K562 (cell line): ENCODE data around the gene OR5J2. TPM values are rescaled to one million over a fixed set of nuclear protein-coding genes. Genes with fewer than 3 reads are reported as not detected.

ENCODE experiments used
- ATAC-seq: fragments of 200-7000 bp; cut with Tn5 transposase; 3 replicates; pipeline ENCODE4 v1.9.1; 2020; ENCODE audit warnings: moderate library complexity
- BruUV-seq: library from RNA; stranded (reverse); fragments of 400-500 nt; replicated peaks from 2 replicates; lab custom pipeline; 2021; lab: Mats Ljungman, UMichigan
- CTCF ChIA-PET: fragments of 300-600 bp; formaldehyde crosslinking; extraction: SDS; loops from one replicate; lab custom pipeline; 2021; ENCODE audit warnings: low intra/inter-chr PET ratio; lab: Yijun Ruan, JAX
- POLR2A ChIA-PET: fragments of 300-600, 350-650 bp; sonication (Branson Sonifier 250); formaldehyde crosslinking; extraction: SDS; loops from one replicate; lab custom pipeline; 2021; ENCODE audit warnings: antibody characterized with exemption, inconsistent platforms; lab: Yijun Ruan, JAX
- DNase-seq, 4 experiments: peaks; one replicate each; pipeline versions ENCODE4 v3.0.0 to v3.0.0-alpha.2; 2011 to 2018; ENCODE audit warnings: low spot score in 3 of 4, mixed read lengths in 3 of 4; ENCODE audit errors: extremely low read depth in 1 of 4
- FAIRE-seq: peaks from 2 replicates; lab custom pipeline; 2011; peaks lifted over from hg19 to GRCh38; lab: Jason Lieb, UNC
- H2AFZ ChIP-seq: 2 replicates; pipeline ENCODE4 v1.6.0; 2011; ENCODE audit warnings: low read depth, low read length, control low read depth, inconsistent platforms
- H3K27ac ChIP-seq: fragments of 200-600 bp; 3 replicates; pipeline ENCODE4 v1.8.0; 2011; ENCODE audit warnings: low read depth, mild to moderate bottlenecking, control low read depth, inconsistent platforms, low read length, moderate library complexity, mixed read lengths; ENCODE audit errors: extremely low read depth
- H3K27me3 ChIP-seq, 2 experiments: fragments of 300-600 bp in 1 of 2; 2 replicates in 1 of 2; 3 replicates in 1 of 2; pipeline versions ENCODE4 v1.6.0 to v1.8.0; 2011; ENCODE audit warnings: inconsistent platforms in 2 of 2, low read length in 2 of 2, mild to moderate bottlenecking in 1 of 2, mixed read lengths in 1 of 2, moderate library complexity in 1 of 2; ENCODE audit not compliant: control insufficient read depth in 2 of 2, insufficient read depth in 2 of 2
- H3K36me3 ChIP-seq: fragments of 300-600 bp; 3 replicates; pipeline ENCODE4 v1.8.0; 2011; ENCODE audit warnings: mild to moderate bottlenecking, low read length, inconsistent platforms; ENCODE audit not compliant: control insufficient read depth, insufficient read depth
- H3K4me1 ChIP-seq, 2 experiments: fragments of 200-600 bp in 1 of 2; replicated peaks in 1 of 2; 2 replicates in 1 of 2; 3 replicates in 1 of 2; pipeline versions ENCODE4 v1.5.1 to v1.8.0; 2011; ENCODE audit warnings: inconsistent platforms in 2 of 2, low read length in 2 of 2, mild to moderate bottlenecking in 1 of 2, mixed read lengths in 1 of 2, moderate library complexity in 1 of 2; ENCODE audit not compliant: control insufficient read depth in 2 of 2, insufficient read depth in 2 of 2
- H3K4me2 ChIP-seq: 2 replicates; pipeline ENCODE4 v1.6.1; 2011; ENCODE audit warnings: low read length, control low read depth, inconsistent platforms, mixed read lengths; ENCODE audit not compliant: insufficient read depth
- H3K4me3 ChIP-seq: fragments of 200-600 bp; sonication (generic), shearing (Covaris generic); 2 replicates; pipeline ENCODE4 v1.5.1; 2016; ENCODE audit warnings: control low read depth, inconsistent platforms
- H3K79me2 ChIP-seq: fragments of 200-600 bp; 3 replicates; pipeline ENCODE4 v1.8.0; 2011; ENCODE audit warnings: low read length, inconsistent platforms; ENCODE audit not compliant: control insufficient read depth, insufficient read depth
- H3K9ac ChIP-seq, 2 experiments: 2 replicates each; pipeline versions ENCODE4 v1.6.0 to v1.6.1; 2011; ENCODE audit warnings: low read depth in 2 of 2, low read length in 2 of 2, control low read depth in 1 of 2, inconsistent platforms in 1 of 2, mild to moderate bottlenecking in 1 of 2, mixed read lengths in 1 of 2; ENCODE audit not compliant: insufficient read depth in 1 of 2
- H3K9me1 ChIP-seq: one replicate; pipeline ENCODE4 v1.6.0; 2011; ENCODE audit warnings: inconsistent platforms, mild to moderate bottlenecking, low read length, moderate library complexity; ENCODE audit not compliant: control insufficient read depth, insufficient read depth
- H3K9me3 ChIP-seq: replicated peaks from 2 replicates; pipeline ENCODE4 v1.5.1; 2011; ENCODE audit warnings: low read depth, low read length, inconsistent platforms; ENCODE audit not compliant: control insufficient read depth, insufficient read depth
- H4K20me1 ChIP-seq: replicated peaks from 2 replicates; pipeline ENCODE4 v1.6.1; 2011; ENCODE audit warnings: low read length, inconsistent platforms, mixed read lengths; ENCODE audit not compliant: control insufficient read depth, insufficient read depth
- CHD2 ChIP-seq: IDR thresholded peaks from 2 replicates; pipeline ENCODE4 v1.6.1; 2011; ENCODE audit warnings: low read depth, low read length
- EHMT2 ChIP-seq: fragments of 450-650 bp; IDR thresholded peaks from 2 replicates; pipeline ENCODE4 v1.6.1; 2018; ENCODE audit warnings: antibody characterized with exemption
- RAD21 ChIP-seq, 2 experiments: fragments of 250-450 bp in 1 of 2; fragments of 450-650 bp in 1 of 2; sonication (Bioruptor Pico) in 1 of 2; formaldehyde crosslinking in 1 of 2; IDR thresholded peaks in 1 of 2; conservative IDR thresholded peaks in 1 of 2; 2 replicates each; pipeline versions ENCODE4 v1.4.0 to v1.8.0; 2020 to 2022; ENCODE audit warnings: mild to moderate bottlenecking in 2 of 2, moderate library complexity in 1 of 2
- RBFOX2 ChIP-seq: fragments of 200-400 bp; formaldehyde crosslinking; IDR thresholded peaks from 2 replicates; pipeline ENCODE4 v1.6.1; 2017; ENCODE audit warnings: low read depth, mild to moderate bottlenecking, low read length, moderate library complexity
- U2AF1 ChIP-seq: fragments of 200-400 bp; formaldehyde crosslinking; optimal IDR thresholded peaks from 2 replicates; pipeline ENCODE3; 2017; ENCODE audit warnings: mild to moderate bottlenecking, low read depth, low read length, moderate library complexity
- ZBTB11 ChIP-seq, 3 experiments: fragments of 200-800 bp in 1 of 3; fragments of 250-450 bp in 1 of 3; fragments of 450-650 bp in 1 of 3; sonication (Bioruptor Pico) in 1 of 3; sonication (Bioruptor generic) in 1 of 3; formaldehyde crosslinking in 1 of 3; IDR thresholded peaks; 2 replicates each; pipeline versions ENCODE4 v1.6.1 to v1.8.0; 2016 to 2022; ENCODE audit warnings: mild to moderate bottlenecking in 2 of 3, missing genetic modification characterization in 2 of 3, missing compliant biosample characterization in 1 of 3, moderate library complexity in 1 of 3
- ZNF311 ChIP-seq: fragments of 250-450 bp; sonication (Bioruptor Pico); IDR thresholded peaks from 2 replicates; pipeline ENCODE4 v1.4.0; 2020; ENCODE audit warnings: mild to moderate bottlenecking, moderate library complexity
- WGBS: fragments of 100-300 bp; shearing (Covaris generic); methylation state at CpG from one replicate; pipeline ENCODE4 v1.1.6; 2016; ENCODE audit warnings: low coverage, mixed read lengths; ENCODE audit not compliant: insufficient coverage; ENCODE audit errors: missing lambda C conversion rate; 5-methylcytosine and 5-hydroxymethylcytosine counted together
- in situ Hi-C: fragments of 300-500 bp; cut with MboI; formaldehyde crosslinking; loops from 4 replicates; pipeline ENCODE4 v1.15.0; 2018; ENCODE audit warnings: inconsistent platforms, mixed read lengths
- intact Hi-C: fragments of 100-400 bp; cut with micrococcal nuclease; formaldehyde crosslinking; loops from 2 replicates; pipeline ENCODE4 v1.14.2; 2022
- polyA plus RNA-seq, 8 experiments: library from polyadenylated mRNA; depleted of rRNA in 4 of 8; stranded (reverse) in 5 of 8; unstranded in 3 of 8; fragments of >200 nt; fragmentation: Nextera tagmentation in 2 of 8; fragmentation: Illumina TruSeq in 1 of 8; extraction: Ambion mirVana in 2 of 8; extraction: Trizol in 1 of 8; gene quantifications; 2 replicates each; pipeline versions ENCODE4 v1.2.1 to v1.2.3, GENCODE V29; 2011 to 2014; ENCODE audit warnings: inconsistent platforms in 1 of 8, missing spikeins in 1 of 8
- total RNA-seq, 7 experiments: library from RNA; depleted of rRNA in 6 of 7; stranded (reverse); fragments of >200 nt in 6 of 7; fragmentation: Illumina TruSeq in 2 of 7; extraction: Trizol in 2 of 7; gene quantifications; 2 replicates each; pipeline versions ENCODE4 v1.2.1 to v1.2.3, GENCODE V29; 2011 to 2021; ENCODE audit warnings: low replicate concordance in 1 of 7

Gene OR5J2
- total and polyA plus RNA-seq, 9 of the 15 experiments (the other 6 are each of a cell fraction or from before 2014, with no cell fraction given): not detected

GRCh38 chr11:56196705-56197104, 20.3 kb downstream of the OR5J2 start:
- H3K4me3 ChIP-seq: no peak overlapping the region
- no peak overlapping the region for H3K27ac ChIP-seq
- in situ Hi-C loops: no loop called here
- DNase-seq (no peak), FAIRE-seq (no peak), ATAC-seq (no peak)
- no peak overlapping the region for H3K4me2 ChIP-seq
- no peaks in the 10 kb centered on the region for H3K36me3 ChIP-seq
- intact Hi-C loops: no loop called here
- WGBS: 2% methylated on average over 3 of the region's 3 CpGs
- H3K9ac ChIP-seq: no peak overlapping the region
- H3K4me1 ChIP-seq: no peaks in the 10 kb centered on the region
- H4K20me1 ChIP-seq: no peaks in the 10 kb centered on the region
- no peaks in the 10 kb centered on the region for H3K79me2 ChIP-seq
- CTCF ChIA-PET: no interaction called here
- POLR2A ChIA-PET: no interaction called here
- H3K9me1 ChIP-seq: no peaks in the 10 kb centered on the region
- BruUV-seq: no TSS peak
- H2AFZ ChIP-seq: no peak overlapping the region
- no peaks in the 10 kb centered on the region for H3K27me3 ChIP-seq
- no peaks in the 10 kb centered on the region for H3K9me3 ChIP-seq
- no peak for TF ChIP-seq CHD2

- Histone ChIP-seq H3K79me2 (no peaks in the 10 kb centered on the region), H3K9me1 (no peaks in the 10 kb centered on the region), H3K4me3 (no peak overlapping the region), H3K9ac (no peak overlapping the region), H3K36me3 (no peaks in the 10 kb centered on the region), H2AFZ (no peak overlapping the region), H3K4me2 (no peak overlapping the region), H3K4me1 (no peaks in the 10 kb centered on the region), H3K27ac (no peak overlapping the region), H3K9me3 (no peaks in the 10 kb centered on the region), H3K27me3 (no peaks in the 10 kb centered on the region), H4K20me1 (no peaks in the 10 kb centered on the region)
- no peak for FAIRE-seq
- intact Hi-C loops (no loop called here), in situ Hi-C loops (no loop called here)
- no peak for DNase-seq
- no peak for ATAC-seq
- BruUV-seq: no TSS peak
- POLR2A ChIA-PET: no interaction called here
- 0% methylated on average over 2 of the region's 2 CpGs for WGBS
- CTCF ChIA-PET: no interaction called here
- TF ChIP-seq RBFOX2: no peak
- TF ChIP-seq ZBTB11 (CRISPR knock-in tag; IDR thresholded peaks at IDR 0.05): no peak
- TF ChIP-seq RAD21 (CRISPR knock-in tag; conservative IDR thresholded peaks at IDR 0.05 in 1 of 2, IDR thresholded peaks at IDR 0.05 in 1 of 2): no peak
- no peak for TF ChIP-seq EHMT2
- no peak for TF ChIP-seq U2AF1
- TF ChIP-seq ZNF311: no peak
These were observed 20.9 kb downstream of the OR5J2 start for GRCh38 chr11:56197367-56197766.
